Measurements from ENCODE around the gene LAG3.

DNA sequence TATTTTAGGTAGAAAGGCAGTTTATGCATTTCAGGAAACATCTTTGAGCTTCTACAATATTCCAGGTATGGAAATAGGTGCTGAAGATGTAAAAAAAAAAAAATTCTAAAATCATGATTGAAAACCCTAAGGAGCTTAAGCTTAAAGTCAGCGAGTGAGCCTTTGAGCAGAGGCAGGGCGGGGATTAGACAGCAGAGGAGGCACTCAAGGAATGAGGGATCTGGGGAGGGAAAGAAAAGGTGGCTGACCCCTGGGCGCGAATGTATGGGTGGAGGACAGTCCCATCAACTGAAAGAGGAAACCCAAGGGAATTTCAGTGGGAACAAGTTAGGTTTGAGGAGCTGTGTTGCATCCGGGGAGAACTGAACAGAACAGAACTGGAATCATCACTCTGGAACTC lies 12.6 kb upstream of the LAG3 start:
- no peak for TF ChIP-seq CTCF (conservative IDR thresholded peaks at IDR 0.05; ENCODE audit: low read length)
- TF ChIP-seq EZH2phosphoT487 (IDR thresholded peaks at IDR 0.05; ENCODE audit: borderline replicate concordance): no peak

Data from Loucy (cell line).